Measurements from ENCODE around the gene FAM47B. TPM values are rescaled to one million over a fixed set of nuclear protein-coding genes. Genes with fewer than 3 reads are reported as not detected.

The FAM47B gene
- total RNA-seq, 4 donors from 2014 or later = not detected

DNA sequence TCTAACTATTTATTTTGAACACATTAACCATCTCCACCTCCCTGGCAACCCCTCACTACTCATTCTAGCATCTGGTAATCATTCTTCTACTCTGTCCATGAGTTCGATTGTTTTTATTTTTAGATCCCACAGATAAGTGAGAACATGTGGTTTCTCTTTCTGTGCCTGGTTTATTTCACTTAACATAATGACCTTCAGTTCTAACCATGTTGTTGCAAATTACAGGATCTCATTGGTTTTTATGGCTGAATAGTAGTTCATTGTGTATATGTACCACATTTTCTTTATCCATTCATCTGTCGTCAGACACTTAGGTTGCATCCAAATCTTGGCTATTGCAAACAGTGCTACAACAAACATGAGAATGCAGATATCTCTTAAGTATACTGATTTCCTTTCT, 33.4 kb upstream of the FAM47B start:
- no peaks in the 10 kb centered on the region for H3K27me3 ChIP-seq
- ATAC-seq (no peak), DNase-seq (no peak)
- no peaks in the 10 kb centered on the region for H3K4me1 ChIP-seq
- no peak for TF ChIP-seq POLR2A (IDR thresholded peaks at IDR 0.05)
- TF ChIP-seq CTCF (IDR thresholded peaks at IDR 0.05 in 4 of 5, conservative IDR thresholded peaks at IDR 0.05 in 1 of 5) = no peak
- intact Hi-C loops (cut with DNase I; ENCODE audit: low total_unique reads) (no loop called here), in situ Hi-C loops (cut with MboI; ENCODE audit: low sequenced_read_pairs in 4 of 4) (no loop called here)
- no peaks in the 10 kb centered on the region for H3K9me3 ChIP-seq
- H3K36me3 ChIP-seq = no peaks in the 10 kb centered on the region
- no peak overlapping the region for H3K27ac ChIP-seq
- no peak overlapping the region for H3K4me3 ChIP-seq

- no peak for TF ChIP-seq POLR2A (IDR thresholded peaks at IDR 0.05)
- no peak for TF ChIP-seq CTCF (IDR thresholded peaks at IDR 0.05 in 4 of 5, conservative IDR thresholded peaks at IDR 0.05 in 1 of 5)
- in situ Hi-C loops (cut with MboI; ENCODE audit: low sequenced_read_pairs in 4 of 4) = no loop called here
- Histone ChIP-seq H3K27ac (peak overlapping the region in 3 of 4 donors; percentile 27 to 74 (median 27)), H3K4me1 (peaks cover 0 to 16% of the 10 kb centered on the region in 2 donors), H3K36me3 (no peaks in the 10 kb centered on the region), H3K4me3 (no peak overlapping the region), H3K9me3 (no peaks in the 10 kb centered on the region), H3K27me3 (no peaks in the 10 kb centered on the region)
- intact Hi-C loops (cut with DNase I; ENCODE audit: low total_unique reads) = no loop called here
- DNase-seq (no peak), ATAC-seq (peak; percentile 92 to 93)
These were observed 27.0 kb upstream of the FAM47B start for GRCh38 chrX:34915463-34916225.

DNA sequence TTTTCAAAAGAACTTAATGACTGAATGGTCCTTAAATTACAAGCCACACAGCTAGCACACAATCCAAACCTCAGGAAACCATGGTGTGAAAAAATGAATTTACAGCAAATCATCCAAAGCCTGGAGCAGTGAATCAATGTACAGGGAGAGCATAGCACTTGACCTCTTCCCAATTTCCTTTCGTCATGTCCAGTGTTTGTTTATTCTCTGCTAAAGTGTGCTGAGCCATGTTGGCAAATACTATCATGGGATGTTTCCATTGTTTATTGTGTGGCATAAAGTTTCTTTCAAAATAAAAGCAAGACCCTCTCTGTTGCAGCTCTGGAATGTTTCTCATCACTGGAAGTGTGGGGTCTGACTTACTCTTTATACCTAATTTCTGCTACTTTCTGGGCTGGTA, 25.4 kb upstream of the FAM47B start:
- intact Hi-C loops (cut with DNase I; ENCODE audit: low total_unique reads) = no loop called here
- peak overlapping the region in 2 of 4 donors; percentile 28 to 74 for H3K27ac ChIP-seq
- H3K36me3 ChIP-seq = no peaks in the 10 kb centered on the region
- TF ChIP-seq POLR2A (IDR thresholded peaks at IDR 0.05) (no peak), CTCF (IDR thresholded peaks at IDR 0.05 in 4 of 5, conservative IDR thresholded peaks at IDR 0.05 in 1 of 5) (no peak)
- H3K4me1 ChIP-seq = peaks cover 0 to 16% of the 10 kb centered on the region in 2 donors
- H3K4me3 ChIP-seq = no peak overlapping the region
- no peaks in the 10 kb centered on the region for H3K27me3 ChIP-seq
- no peaks in the 10 kb centered on the region for H3K9me3 ChIP-seq
- DNase-seq (no peak), ATAC-seq (no peak)
- in situ Hi-C loops (cut with MboI; ENCODE audit: low sequenced_read_pairs in 4 of 4) = no loop called here

DNA sequence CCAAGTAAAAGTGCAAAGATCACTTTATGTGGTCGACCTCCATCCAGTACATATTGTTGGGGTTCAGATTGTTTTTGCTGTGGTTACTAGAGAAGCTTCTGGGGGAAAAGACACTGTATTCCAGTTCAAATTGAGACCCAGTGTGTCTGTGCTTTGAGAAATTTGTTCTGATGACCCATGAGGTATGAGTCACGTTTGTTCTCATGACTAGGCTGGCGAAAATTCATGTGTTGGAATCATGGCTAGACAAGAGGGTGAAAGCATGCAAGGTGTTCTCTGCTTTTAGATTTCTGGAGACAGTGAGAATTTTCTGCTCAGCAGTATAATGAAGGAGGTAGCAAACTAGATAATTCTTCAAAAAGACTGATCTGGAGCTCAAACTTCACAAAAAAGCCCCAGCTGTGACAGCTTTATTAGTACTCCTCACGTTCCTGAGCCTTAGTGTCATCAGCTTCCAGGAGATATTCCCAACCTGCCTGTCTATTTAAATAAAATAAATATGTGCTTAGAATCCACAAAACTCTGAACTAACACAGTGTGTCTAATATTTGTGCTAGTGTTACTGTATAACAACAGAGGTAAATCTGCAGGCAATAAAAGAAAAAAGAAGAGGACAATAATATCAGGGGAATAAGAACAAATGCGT, 24.4 kb upstream of the FAM47B start:
- H3K27me3 ChIP-seq = no peaks in the 10 kb centered on the region
- H3K27ac ChIP-seq = peak overlapping the region; percentile 28 to 70 (median 39)
- in situ Hi-C loops (cut with MboI; ENCODE audit: low sequenced_read_pairs in 4 of 4) = no loop called here
- intact Hi-C loops (cut with DNase I; ENCODE audit: low total_unique reads) = loop anchor here (2.0 kb wide), 1 partner anchor 261 kb away; the partner anchor contains the start of gene TMEM47
- DNase-seq (peak in 1 of 2 donors; percentile 10), ATAC-seq (peak; percentile 83 to 89)
- H3K4me1 ChIP-seq = peaks cover 0 to 16% of the 10 kb centered on the region in 2 donors
- H3K9me3 ChIP-seq = no peaks in the 10 kb centered on the region
- TF ChIP-seq POLR2A (IDR thresholded peaks at IDR 0.05) (no peak), CTCF (IDR thresholded peaks at IDR 0.05 in 4 of 5, conservative IDR thresholded peaks at IDR 0.05 in 1 of 5) (no peak)
- H3K36me3 ChIP-seq = no peaks in the 10 kb centered on the region
- H3K4me3 ChIP-seq = no peak overlapping the region
